NCI-H2196 (cell line): Measurements from ENCODE around the gene GPT2.

ENCODE experiments used
- DNase-seq: peaks from one replicate; lab custom pipeline; 2025; ENCODE audit not compliant: unreplicated experiment; lab: John Stamatoyannopoulos, UW

GPT2 gene

DNA sequence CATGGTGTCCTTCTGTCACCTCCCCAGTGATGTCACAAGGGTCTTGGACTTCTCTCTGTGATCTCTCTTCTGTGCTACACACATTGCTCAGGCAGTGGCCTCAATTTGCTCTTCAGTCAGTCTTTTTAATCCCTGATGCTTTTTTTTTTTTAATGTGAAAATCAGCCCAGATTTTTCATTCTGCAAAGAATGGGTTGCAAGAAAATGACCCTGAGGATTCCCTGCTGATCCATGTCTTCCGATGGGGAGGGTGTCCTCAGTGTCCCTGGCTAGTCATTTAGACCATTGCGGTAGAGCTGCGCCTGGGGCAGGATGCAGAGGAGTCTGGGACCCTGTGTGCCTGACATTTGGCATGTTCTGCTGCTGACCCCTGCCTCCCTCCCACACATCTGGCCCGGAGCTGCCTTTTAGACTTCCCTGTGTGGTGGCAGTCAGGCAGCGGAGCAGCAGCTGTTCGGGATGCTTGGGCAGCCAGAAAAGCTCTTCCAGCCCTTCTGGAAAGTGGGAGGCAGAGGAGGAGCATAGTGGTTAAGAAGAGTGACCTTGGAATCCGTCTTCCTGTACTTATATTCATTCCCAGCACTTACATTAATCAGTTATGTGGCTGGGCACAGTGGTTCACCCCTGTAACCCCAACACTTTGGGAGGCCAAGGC lies 12.3 kb downstream of the GPT2 start:
- DNase-seq: no peak

DNA sequence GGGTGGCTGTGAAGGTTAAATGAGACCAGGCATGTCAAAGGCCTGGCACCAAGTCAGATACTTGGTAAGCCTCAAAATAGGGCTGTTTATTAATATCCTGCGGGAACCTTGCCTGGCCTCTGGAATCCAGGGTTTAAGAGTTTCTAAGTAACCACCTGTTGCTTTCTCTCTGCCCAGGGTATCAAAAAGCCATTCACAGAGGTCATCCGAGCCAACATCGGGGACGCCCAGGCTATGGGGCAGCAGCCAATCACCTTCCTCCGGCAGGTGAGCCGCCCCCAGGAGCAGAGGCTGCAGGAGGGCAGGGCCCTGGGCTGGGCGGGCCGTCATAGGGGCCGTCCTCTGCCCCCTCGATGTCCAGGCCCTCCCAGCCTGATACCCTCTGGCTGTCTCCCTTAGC lies 13.3 kb downstream of the GPT2 start:
- no peak for DNase-seq

DNA sequence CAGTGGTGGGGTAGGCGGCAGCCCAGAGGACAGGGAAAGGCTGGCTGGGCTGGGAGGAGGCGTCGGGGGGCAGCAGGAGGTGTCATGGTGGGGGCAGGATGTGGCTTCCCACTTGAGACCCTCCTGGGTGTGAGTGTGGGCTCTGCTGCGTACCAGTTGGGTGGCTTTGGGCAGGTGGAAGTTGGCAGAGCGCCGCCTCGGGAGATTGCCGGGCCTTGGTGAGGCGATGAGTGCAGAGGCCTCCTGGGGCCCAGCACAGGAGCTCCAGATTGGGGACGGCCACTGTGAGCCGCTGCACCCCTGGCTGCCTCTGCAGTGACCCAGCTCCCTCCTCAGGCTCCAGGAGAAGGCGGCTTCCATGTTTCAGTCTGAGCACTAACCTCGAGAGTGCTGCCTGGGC lies 13.8 kb downstream of the GPT2 start:
- DNase-seq: no peak

DNA sequence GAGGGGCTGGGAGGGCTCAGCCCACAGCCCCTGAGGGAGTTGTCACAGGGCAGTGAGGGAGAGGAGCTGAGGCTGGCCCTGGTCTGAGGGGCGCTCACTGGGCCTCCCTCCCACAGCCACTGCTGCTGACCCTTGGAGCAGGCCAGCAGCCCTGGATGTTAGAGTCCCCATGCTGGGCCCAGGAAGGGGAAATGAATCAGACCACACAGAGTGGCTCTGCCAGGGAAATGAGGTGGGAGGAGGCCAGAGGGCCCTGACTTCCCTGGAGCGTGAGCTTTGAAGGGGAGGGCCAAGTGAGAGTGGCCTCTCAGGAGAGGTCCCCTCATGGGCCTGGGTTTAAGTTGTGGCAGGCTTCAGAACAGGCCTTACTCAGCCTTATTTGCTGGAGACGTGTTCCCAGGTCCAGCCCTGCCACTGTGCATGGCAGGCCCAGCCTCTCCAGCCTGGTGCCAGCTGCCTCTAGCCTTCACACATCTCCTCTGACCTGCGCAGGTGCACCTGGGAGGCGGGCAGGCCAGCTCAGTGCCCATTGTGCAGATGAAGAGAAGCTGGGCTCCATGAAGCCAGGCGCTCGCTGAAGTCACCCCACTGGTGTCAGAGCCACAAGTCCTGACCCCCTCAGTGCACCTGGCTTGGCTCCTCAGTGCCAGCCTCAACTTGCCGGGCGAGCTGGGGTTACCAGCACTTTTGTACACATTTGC lies 15.4 kb downstream of the GPT2 start:
- DNase-seq: no peak

DNA sequence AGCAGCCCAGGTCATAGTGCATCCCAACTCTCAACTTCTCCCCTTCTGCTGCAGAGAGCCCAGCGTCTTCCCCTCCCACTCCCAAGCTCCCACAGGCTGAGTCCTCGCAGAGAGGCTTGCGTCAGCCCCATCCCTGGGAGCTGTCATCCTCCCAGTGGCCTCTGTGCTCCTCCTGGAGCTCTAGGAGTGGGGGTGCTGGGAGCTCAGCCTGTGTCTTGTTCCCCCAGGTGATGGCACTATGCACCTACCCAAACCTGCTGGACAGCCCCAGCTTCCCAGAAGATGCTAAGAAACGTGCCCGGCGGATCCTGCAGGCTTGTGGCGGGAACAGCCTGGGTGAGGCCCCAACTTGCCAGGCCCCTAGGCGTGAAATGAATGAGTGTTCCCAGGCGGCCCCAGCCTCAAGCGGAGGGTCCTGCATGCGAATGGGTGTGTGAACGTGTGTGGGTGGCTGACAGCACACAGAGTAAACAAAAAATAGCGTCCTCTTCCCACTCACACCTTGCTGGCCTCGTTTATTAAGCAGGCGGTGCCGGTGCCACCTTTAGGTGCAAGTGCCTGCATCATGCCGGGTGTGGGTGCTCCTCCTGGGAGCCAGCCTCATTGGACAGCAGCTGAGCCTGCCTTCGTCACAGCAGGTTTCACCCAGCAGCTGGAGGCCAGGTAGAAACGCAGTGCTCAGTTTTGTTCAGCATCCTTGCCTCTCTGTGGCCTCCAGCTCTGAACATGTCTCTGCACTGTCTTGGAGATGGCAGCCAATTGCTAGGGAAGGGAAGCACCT lies 16.5 kb downstream of the GPT2 start:
- DNase-seq: no peak

DNA sequence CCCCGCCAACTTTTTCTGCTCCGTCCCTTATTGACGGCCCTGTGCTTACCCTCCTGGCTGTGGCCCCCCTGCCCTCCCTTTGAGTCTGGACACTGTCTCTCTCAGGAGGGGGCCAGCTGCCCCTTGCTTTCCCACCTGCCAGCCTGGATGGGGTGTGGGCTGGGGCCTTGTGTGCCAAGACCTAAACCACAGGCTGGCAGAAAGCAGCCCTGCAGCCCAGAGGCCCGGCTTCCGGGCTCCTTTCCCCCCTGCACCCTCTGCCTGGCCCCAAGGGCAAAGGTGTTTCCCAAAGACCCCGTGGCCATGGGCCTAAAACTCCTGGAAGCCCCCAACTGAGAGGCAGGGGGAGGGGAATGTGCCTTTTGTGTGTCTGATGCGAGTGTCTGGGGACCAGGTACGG lies 17.5 kb downstream of the GPT2 start:
- no peak for DNase-seq

DNA sequence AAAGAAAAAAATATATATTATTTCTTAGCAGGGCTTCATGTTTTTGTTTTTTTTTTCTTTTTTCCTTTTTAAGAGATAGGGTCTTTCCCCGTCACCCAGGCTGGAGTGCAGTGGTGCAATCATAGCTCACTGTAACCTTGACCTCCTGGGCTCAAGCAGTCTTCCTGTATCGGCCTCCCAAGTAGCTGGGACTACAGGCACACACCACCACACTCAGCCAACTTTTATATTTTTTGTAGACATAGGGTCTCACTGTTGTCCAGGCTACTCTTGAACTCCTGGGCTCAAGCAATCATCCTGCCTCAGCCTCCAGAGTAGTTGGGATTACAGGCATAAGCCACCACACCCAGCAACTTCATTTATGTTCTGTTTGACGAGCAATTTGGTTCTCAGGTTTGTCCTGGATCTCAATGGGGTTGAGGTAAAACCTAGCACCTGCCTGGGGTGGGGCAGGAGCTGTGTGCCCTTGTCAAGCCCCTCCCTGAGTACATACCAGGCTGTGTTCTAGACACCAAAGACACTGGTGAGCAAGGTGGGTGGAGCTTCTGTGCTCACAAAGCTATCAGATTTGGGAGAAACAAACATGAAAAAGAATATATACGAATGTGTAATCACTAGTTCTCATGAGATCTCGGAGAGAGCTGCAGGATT lies 19.2 kb downstream of the GPT2 start:
- no peak for DNase-seq

DNA sequence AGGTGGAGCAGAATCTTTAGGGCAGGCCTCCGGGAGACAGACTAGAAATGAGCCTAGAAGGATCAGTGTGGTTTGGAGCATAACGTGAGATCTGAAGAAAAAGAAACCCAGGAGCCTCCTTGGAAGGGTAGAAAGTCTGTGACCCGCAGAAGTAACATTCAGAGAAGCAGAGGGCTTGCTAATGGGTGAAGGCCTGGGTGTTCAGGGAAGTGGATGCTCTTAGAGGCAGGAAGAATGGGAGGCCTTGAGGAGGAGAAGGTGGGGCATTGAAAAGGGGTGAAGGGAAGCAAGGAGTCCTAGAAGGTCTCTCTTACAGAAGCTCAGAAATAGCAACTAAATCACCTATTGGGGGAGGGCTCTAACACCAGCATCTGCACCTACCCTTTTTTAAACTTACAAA lies 20.3 kb downstream of the GPT2 start:
- no peak for DNase-seq

DNA sequence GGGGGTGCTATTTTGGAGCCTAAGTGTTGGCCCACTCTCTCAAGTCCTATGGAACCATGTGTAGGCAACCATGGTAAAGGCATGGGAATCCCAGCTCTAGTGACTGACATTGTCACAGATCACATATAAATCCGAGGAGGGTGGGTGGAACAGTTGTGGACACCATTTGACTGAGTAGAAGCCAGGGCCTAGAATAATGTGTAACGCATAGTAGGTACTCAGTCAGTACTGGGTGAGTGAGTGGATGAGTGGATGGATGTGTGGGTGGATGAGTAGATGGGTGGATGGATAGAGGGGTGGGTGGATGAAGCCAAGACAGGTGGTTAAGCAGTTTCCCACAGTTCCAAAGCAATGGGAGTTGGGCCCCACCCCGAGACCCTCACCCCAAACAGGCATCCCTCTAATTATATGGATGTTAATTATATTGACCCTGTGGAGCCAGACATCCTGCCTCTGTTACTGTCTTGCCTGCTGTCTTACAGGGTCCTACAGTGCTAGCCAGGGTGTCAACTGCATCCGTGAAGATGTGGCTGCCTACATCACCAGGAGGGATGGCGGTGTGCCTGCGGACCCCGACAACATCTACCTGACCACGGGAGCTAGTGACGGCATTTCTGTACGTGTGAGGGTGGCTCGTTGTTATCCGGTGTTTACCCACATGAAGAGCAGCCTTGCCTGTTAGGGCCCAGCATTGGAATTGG lies 22.3 kb downstream of the GPT2 start:
- DNase-seq: no peak

DNA sequence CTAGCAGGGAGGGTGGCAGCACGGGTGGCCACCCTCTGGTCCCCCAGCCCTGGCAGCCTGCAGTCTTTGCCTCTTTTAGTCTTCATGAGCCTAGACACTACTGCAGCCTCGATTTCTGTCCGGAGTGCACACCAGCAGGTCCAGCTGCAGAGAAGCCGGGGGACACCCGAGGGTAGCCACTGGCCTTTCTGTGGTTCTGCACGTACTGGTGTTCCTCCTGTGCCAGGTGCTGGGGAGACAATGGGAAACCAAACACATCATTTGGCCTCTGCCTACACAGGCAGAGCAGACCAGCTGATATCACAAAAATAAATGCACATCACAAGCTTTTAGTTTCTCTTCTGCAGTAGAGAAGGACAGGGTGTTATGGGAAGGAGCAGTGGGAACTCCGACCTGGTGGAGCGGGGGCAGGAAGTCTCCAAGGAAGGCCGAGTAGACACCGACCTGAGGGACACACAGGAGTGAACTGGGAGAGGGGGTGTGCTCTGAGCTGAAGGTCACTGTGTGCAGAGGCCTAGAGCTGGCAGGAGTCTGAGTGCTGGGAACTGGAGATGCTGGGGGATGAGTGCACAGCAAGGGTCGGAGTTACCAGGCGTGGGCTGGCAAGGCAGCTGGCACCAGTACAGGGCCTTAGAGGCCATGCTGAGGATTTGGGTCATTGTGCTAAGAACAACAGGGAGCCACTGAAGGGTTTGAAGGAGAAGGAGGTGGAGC lies 23.1 kb downstream of the GPT2 start:
- no peak for DNase-seq

DNA sequence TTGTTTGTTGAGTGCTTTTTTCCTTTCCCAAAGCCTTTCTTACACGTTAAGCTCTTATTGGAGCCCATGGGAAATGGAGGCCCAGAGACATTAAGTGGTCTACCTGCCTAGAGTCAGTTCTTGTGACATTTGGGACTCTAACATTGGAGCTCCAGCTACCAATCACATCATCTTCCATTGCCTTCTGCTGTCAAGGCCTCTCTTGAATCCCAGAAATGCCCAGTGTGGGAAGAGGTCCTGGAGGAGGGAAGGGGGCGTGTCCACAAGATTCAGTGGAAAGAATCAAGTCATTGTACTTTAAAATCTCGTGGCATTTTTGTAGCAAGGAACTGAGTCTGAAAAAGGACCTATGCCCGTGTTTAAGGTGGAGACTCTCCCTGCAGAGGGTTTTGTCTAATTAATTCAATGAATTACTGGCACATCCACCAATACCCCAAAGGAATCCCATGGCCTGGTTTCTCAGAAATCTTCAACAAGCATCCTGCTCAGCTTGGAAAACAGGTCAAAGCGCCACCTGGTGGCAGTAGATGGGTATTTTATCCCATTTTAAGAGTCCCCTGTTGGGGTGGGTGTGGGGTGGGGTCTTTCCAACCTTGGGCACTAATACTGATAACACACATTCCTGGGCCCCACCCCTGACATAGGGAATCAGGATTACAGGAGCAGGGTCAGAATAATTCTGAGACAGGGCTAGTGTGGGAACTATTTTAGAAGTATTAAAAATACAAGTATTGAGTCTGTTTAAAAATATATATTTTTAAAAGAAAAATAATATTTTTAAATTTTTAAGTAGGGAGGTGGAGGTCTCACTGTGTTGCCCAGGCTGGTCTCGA lies 24.6 kb downstream of the GPT2 start:
- DNase-seq: peak; percentile 37

DNA sequence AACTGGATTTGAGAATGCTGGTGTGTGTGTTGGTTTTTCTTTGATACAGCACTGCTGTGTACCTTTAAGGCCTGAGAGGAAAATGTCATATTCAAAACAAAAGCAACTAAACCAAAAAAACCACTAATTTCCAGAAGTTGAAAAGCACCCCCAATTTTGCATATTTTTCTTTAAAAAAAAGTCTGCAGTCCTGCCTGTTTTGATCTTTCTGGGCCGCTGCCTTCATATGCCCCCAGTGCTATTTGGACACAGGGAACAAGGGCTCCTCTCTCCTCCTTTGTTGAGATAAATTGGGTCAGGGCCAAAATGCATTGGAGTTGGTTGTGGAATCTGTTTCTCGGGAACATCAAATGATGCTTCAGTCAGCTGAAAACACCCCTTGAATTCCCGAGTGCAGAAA lies 26.9 kb downstream of the GPT2 start:
- no peak for DNase-seq

DNA sequence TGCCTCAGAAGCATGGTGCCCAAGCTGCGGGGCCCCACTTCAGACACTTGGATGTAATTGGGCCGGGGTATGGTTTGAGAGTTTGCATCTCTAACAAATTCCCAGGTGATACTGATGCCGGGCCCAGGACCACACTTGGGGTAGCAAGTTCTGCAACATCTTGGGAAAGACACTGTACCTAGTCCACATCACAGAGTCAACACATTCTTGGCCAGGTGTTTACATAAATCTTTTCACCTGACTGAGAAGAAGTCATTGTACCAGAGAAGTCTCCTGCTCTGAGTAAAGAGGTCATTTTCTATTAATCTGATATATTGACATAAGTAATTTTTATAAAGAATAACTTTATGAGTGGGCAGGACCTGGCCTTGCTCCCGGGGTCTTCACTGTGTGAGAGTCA lies 27.5 kb downstream of the GPT2 start:
- no peak for DNase-seq

DNA sequence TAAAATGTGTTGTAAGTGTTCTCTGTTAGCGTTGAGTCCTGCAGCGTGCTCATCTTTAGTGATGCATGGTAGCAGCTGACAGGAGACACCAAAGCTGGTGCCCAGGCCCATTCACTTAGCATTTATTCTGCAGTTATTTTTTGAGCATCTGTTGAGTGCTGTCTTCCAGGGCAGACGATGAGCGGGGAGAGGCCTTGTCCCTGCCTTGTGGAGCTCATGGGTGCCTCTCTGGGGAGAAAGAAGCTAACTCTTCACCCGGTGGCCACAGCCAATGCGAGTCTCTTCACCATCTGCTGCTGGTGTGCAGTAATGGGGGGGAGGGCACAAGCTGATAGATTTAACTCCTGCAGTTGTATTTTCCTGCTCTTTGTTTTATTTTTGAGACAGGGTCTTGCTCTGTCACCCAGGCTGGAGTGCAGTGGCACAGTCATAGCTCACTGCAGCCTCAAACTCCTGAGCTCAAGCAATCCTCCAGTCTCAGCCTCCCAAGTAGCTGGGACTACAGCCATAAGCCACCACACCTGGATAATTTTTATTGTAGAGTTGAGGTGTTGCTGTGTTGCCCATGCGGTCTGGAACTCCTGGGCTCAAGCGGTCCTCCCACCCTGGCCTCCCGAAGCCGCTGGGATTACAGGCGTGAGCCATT lies 30.5 kb downstream of the GPT2 start:
- no peak for DNase-seq

DNA sequence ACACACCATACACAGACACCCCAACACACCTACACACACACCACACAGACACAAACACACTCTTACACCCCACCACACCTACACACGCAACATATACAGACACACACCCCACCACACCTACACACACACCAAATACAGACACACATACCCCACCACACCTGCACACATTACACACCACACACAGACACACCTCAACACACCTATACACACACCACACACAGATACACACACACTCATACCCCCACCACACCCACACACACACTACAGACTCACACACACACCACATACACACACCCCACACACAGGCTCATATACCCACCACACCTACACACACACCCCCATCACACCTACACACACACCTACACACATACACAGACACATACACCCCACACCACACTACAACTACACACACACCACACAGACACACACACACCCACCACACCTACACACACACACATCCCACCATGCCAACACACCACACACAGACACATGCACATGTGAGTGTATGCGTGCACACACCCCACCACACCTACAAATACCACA lies 31.4 kb downstream of the GPT2 start:
- no peak for DNase-seq

DNA sequence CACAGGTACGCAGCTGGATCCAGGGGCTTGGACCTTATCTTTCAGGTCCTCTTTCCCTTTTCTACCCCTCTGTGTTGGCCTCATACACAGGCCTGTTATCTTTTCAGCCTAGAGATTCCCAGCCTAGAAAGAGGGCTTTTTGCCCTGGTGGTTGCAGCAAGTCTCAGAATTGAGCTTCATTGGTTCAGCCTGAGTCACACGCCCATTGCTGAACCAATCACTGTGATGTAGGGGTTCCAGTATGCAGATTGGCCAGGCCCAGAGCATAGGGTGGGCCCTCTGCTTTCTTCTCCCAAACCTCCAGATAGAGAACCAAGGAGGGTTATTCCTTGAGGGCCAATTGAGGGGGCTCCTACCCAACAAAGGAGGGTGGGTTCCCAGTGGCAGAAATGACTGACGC lies 32.8 kb downstream of the GPT2 start:
- DNase-seq: no peak

DNA sequence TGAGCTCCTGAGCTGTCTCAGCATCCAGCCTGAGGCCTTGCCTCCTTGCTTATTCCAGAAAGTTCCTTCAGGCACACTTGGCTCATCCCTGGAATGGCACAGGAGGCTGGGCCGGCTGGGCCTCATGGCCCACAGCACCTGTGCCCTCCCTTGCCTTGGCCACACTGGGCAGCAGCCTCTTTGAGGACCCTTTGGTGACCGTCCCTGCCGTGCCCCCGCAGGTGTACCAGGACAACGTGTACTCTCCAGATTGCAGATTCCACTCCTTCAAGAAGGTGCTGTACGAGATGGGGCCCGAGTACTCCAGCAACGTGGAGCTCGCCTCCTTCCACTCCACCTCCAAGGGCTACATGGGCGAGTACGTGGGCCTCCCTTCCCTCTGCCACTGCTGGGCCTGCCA lies 34.2 kb downstream of the GPT2 start:
- DNase-seq: no peak

DNA sequence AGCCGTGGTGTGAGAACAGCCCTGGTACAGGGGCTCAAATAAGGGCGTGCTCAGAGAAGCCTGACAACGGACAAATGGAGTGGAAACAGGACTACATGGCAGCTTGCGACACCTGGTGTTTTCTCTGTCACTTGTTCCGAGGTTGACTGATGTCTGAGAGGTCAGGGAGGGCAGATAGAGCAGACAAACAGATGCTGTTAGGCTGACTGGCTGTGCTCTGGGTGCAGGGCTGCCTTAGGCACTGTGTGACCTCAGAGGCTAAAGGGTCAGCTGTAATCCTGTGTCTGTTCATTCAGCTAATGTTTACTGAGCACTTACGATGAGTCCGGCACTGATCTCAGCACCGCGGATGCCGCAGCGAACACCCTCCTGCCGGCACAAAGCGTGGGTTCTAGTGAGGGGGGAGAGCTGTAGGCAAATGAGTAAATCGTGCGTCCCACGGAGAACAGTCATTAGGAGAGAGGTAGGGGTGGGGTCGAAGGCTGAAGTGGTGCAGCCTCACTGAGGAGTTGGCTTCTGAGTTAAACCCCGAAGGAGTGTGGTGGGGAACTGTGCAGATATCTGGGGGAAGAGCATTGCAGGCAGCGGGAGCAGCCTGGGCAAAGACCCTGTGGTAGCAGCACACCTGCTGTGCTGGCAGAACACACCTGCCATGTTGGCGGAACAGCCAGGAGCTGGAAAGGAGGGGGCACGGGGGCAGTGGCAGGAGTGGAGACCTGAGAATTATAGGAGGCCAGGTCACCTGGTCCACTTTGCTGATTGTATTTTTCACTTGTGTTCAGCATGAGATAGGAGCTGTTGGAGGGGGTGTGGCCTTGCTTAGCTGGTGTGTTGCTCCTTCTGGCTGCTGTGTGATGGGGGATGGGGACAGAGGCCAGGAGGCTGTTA lies 35.0 kb downstream of the GPT2 start:
- peak; percentile 59 for DNase-seq
